DMS153 treated with DMSO at 0.1 percent for 48 hours (cell line): ENCODE data around the gene LDLRAD4.

Source experiments
- DNase-seq: peaks from one replicate; lab custom pipeline; 2025; ENCODE audit not compliant: unreplicated experiment; lab: John Stamatoyannopoulos, UW

Gene LDLRAD4

GRCh38 chr18:13454363-13455150, 236.0 kb downstream of the LDLRAD4 start:
- DNase-seq = no peak

- DNase-seq = no peak
These were observed 236.9 kb downstream of the LDLRAD4 start for GRCh38 chr18:13455471-13455870.

GRCh38 chr18:13455960-13456481, 237.5 kb downstream of the LDLRAD4 start:
- no peak for DNase-seq

GRCh38 chr18:13456736-13457271, 238.2 kb downstream of the LDLRAD4 start:
- DNase-seq = no peak

GRCh38 chr18:13457327-13457726, 238.8 kb downstream of the LDLRAD4 start:
- DNase-seq = no peak

GRCh38 chr18:13460946-13461345, 242.4 kb downstream of the LDLRAD4 start:
- DNase-seq = no peak

GRCh38 chr18:13461469-13461868, 242.9 kb downstream of the LDLRAD4 start:
- no peak for DNase-seq

- no peak for DNase-seq
These were observed 243.4 kb downstream of the LDLRAD4 start for GRCh38 chr18:13461936-13462335.

GRCh38 chr18:13462686-13463085, 244.1 kb downstream of the LDLRAD4 start:
- no peak for DNase-seq

- DNase-seq = no peak
These were observed 245.1 kb downstream of the LDLRAD4 start for GRCh38 chr18:13463526-13464210.

- DNase-seq = peak; percentile 3
These were observed 246.0 kb downstream of the LDLRAD4 start for GRCh38 chr18:13464432-13465123.

GRCh38 chr18:13465124-13465446, 246.5 kb downstream of the LDLRAD4 start:
- no peak for DNase-seq

- no peak for DNase-seq
These were observed 246.9 kb downstream of the LDLRAD4 start for GRCh38 chr18:13465476-13465875.

GRCh38 chr18:13470516-13471197, 252.1 kb downstream of the LDLRAD4 start:
- no peak for DNase-seq

- no peak for DNase-seq
These were observed 252.8 kb downstream of the LDLRAD4 start for GRCh38 chr18:13471198-13471845.

GRCh38 chr18:13471971-13472628, 253.5 kb downstream of the LDLRAD4 start:
- DNase-seq = peak; percentile 10

GRCh38 chr18:13473751-13474150, 255.2 kb downstream of the LDLRAD4 start:
- DNase-seq = no peak

GRCh38 chr18:13474336-13474735, 255.8 kb downstream of the LDLRAD4 start:
- DNase-seq = no peak

GRCh38 chr18:13474907-13475545, 256.5 kb downstream of the LDLRAD4 start:
- DNase-seq = no peak
